HUES48 (cell line): ENCODE measurements around the gene BORCS8.
A peak's percentile ranks its signal among the peaks of the same experiment; 100 is the strongest.

Experiments used
- H3K27ac ChIP-seq: one replicate; pipeline ENCODE4 v1.7.0; 2013; ENCODE audit warnings: low read depth, low read length, inconsistent platforms
- H3K27me3 ChIP-seq: 2 replicates; pipeline ENCODE4 v1.6.1; 2013; ENCODE audit warnings: mild to moderate bottlenecking, low read length; ENCODE audit not compliant: control insufficient read depth, insufficient read depth
- H3K36me3 ChIP-seq: 2 replicates; pipeline ENCODE4 v1.6.1; 2013; ENCODE audit warnings: low read length; ENCODE audit not compliant: control insufficient read depth, insufficient read depth
- H3K4me1 ChIP-seq: 2 replicates; pipeline ENCODE4 v1.6.1; 2013; ENCODE audit warnings: mild to moderate bottlenecking, low read length; ENCODE audit not compliant: control insufficient read depth, insufficient read depth
- H3K4me3 ChIP-seq: 2 replicates; pipeline ENCODE4 v1.5.1; 2013; ENCODE audit warnings: mild to moderate bottlenecking, low read depth, low read length
- H3K9ac ChIP-seq: 2 replicates; pipeline ENCODE4 v1.6.1; 2013; ENCODE audit warnings: mild to moderate bottlenecking, low read depth, low read length, moderate library complexity
- H3K9me3 ChIP-seq: 2 replicates; pipeline ENCODE4 v1.6.1; 2013; ENCODE audit warnings: low read length; ENCODE audit not compliant: control insufficient read depth, insufficient read depth

BORCS8 gene

DNA sequence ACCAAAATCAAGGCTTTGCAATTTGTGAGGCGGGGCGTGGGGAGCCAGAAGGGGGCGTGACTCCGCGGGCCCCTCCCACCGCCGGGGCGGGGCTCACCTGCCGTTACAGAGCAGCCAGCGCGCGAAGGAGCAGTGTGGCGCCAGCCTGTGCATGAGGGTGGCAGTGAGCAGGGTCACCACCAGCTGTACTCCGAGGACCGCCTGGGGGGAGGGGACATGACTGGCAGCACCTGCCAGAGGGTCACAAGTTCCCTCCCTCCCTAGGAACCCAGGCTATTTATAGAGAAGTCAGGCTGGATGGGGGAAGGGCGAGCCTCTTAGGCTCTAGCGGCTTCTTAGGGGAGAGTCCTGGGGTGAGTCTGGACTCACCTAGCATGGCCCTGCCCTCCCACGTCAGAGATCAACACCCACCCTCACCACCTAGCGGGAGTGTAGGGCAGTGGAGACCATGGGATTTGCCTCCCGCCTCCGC, 57.2 kb downstream of the BORCS8 start:
- H3K36me3 ChIP-seq, result peaks cover 8% of the 10 kb centered on the region
- H3K9ac ChIP-seq, result no peak overlapping the region
- H3K4me1 ChIP-seq, result peaks cover 7% of the 10 kb centered on the region
- peaks cover 9% of the 10 kb centered on the region for H3K27me3 ChIP-seq
- no peak overlapping the region for H3K27ac ChIP-seq
- H3K4me3 ChIP-seq, result peak overlapping the region; percentile 52
- peaks cover 8% of the 10 kb centered on the region for H3K9me3 ChIP-seq

DNA sequence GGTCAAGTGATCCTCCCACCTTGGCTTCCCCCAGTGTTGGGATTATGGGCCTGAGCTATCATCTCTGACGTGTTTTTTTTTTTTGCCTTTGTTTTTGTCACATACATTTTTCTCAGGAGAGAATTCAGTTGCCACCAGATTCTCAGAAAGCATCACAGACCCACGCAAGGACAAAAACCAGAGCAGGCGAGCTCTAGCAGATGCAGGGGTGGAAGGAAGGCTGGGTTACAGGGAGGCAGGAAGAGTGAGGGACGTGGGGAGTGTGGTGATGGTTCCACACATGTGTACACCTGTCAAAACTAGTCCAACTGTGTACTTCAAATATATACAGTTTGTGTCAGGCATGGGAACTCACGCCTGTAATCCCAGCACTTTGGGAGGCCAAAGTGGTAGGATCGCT, 58.0 kb downstream of the BORCS8 start:
- no peak overlapping the region for H3K9ac ChIP-seq
- peaks cover 9% of the 10 kb centered on the region for H3K27me3 ChIP-seq
- no peak overlapping the region for H3K27ac ChIP-seq
- peaks cover 8% of the 10 kb centered on the region for H3K9me3 ChIP-seq
- peaks cover 7% of the 10 kb centered on the region for H3K4me1 ChIP-seq
- peaks cover 8% of the 10 kb centered on the region for H3K36me3 ChIP-seq
- H3K4me3 ChIP-seq, result no peak overlapping the region

DNA sequence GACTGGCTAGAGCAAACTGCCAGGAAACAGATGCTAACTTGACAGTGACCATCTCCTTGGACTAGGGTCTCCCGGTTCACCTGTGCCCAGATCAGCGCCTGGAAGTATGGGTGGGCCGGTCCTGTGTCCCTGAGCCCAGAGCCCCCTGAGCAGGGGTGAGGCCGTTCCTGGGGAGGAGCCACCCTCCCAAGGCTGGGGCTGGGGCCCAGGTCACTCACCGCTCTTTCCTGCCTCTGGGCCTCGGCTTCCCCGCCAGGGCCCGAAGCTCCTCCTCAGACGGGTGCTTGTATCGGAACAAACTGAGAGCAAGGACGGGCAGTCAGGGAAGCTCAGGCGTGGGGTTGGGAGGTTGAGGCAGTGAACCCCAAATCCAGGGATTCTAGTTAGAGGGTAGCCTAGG, 59.0 kb downstream of the BORCS8 start:
- peaks cover 9% of the 10 kb centered on the region for H3K27me3 ChIP-seq
- H3K4me3 ChIP-seq, result no peak overlapping the region
- no peak overlapping the region for H3K9ac ChIP-seq
- no peak overlapping the region for H3K27ac ChIP-seq
- H3K9me3 ChIP-seq, result peaks cover 8% of the 10 kb centered on the region
- peaks cover 9% of the 10 kb centered on the region for H3K36me3 ChIP-seq
- peaks cover 7% of the 10 kb centered on the region for H3K4me1 ChIP-seq

DNA sequence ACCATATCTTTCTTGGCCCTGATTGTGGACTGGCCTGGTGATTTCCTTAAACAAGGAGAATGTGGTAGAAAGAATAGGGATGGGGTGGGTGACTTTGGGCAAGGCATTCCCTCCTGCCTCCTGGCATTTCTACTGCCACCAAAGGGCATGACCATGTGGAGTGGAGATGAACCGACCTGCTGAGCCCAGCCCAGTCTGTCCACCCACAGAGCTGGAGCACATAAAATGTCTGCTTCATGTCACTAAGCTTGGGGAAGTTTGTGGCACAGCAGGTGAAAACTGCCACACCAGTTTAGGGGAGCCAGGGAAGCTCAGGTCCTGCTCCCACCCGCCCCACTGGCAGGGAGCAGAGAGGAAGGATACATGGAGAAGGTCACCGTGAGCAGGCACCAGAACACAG, 60.0 kb downstream of the BORCS8 start:
- Histone ChIP-seq H3K4me1 (peaks cover 7% of the 10 kb centered on the region), H3K4me3 (no peak overlapping the region), H3K27ac (no peak overlapping the region), H3K36me3 (peaks cover 11% of the 10 kb centered on the region), H3K9ac (no peak overlapping the region), H3K9me3 (peaks cover 8% of the 10 kb centered on the region), H3K27me3 (0 out of 2 replicates have a peak, but pooled peaks cover under 1% of the 10 kb centered on the region)
